Neuronal stem cell (in vitro differentiated cells): ENCODE data around the gene AHDC1.
"Not testable (repeated sequence)": the region's sequence is repeated elsewhere in the genome, so short reads cannot be mapped to it uniquely, and the experiment has no call there.

Experiments
- DNase-seq: peaks from one replicate; pipeline ENCODE4 v3.0.0-alpha.2; 2013; ENCODE audit warnings: low spot score
- H2AFZ ChIP-seq: one replicate; pipeline ENCODE4 v1.6.1; 2013; ENCODE audit warnings: mild to moderate bottlenecking, low read length, inconsistent platforms
- H2AK5ac ChIP-seq: 2 replicates; pipeline ENCODE4 v1.6.1; 2013; ENCODE audit warnings: low read depth, mild to moderate bottlenecking, inconsistent platforms, low read length, moderate library complexity, mixed read lengths
- H2BK120ac ChIP-seq: 2 replicates; pipeline ENCODE4 v1.6.1; 2013; ENCODE audit warnings: low read depth, mild to moderate bottlenecking, inconsistent platforms, low read length, moderate library complexity, mixed read lengths
- H2BK12ac ChIP-seq: one replicate; pipeline ENCODE4 v1.6.1; 2013; ENCODE audit warnings: low read length, inconsistent platforms
- H2BK15ac ChIP-seq: 2 replicates; pipeline ENCODE4 v1.6.1; 2013; ENCODE audit warnings: mild to moderate bottlenecking, low read length, inconsistent platforms, mixed read lengths
- H2BK5ac ChIP-seq: one replicate; pipeline ENCODE4 v1.6.1; 2013; ENCODE audit warnings: inconsistent platforms, mild to moderate bottlenecking, low read length, moderate library complexity
- H3K14ac ChIP-seq: one replicate; pipeline ENCODE4 v1.6.1; 2013; ENCODE audit warnings: low read length, inconsistent platforms
- H3K18ac ChIP-seq: 2 replicates; pipeline ENCODE4 v1.6.1; 2013; ENCODE audit warnings: low read length, inconsistent platforms
- H3K23ac ChIP-seq: 2 replicates; pipeline ENCODE4 v1.6.1; 2013; ENCODE audit warnings: low read depth, mild to moderate bottlenecking, mixed read lengths, low read length, inconsistent platforms; ENCODE audit not compliant: poor library complexity
- H3K27ac ChIP-seq: replicated peaks from 3 replicates; pipeline ENCODE4 v1.5.1; 2013; ENCODE audit warnings: low read length, inconsistent platforms
- H3K27me3 ChIP-seq, 3 experiments: 2 replicates each; pipeline ENCODE4 v1.6.1; 2013; ENCODE audit warnings: low read length in 3 of 3, mild to moderate bottlenecking in 2 of 3, inconsistent platforms in 1 of 3, low read depth in 1 of 3, mixed read lengths in 1 of 3, moderate library complexity in 1 of 3; ENCODE audit not compliant: control insufficient read depth in 3 of 3, insufficient read depth in 3 of 3
- H3K36me3 ChIP-seq, 2 donors: replicated peaks in 1 of 2; 2 replicates each; pipeline ENCODE4 v1.6.1; 2013; ENCODE audit warnings: low read length in 2 of 2; ENCODE audit not compliant: control insufficient read depth in 2 of 2, insufficient read depth in 2 of 2
- H3K4ac ChIP-seq: 2 replicates; pipeline ENCODE4 v1.6.1; 2013; ENCODE audit warnings: inconsistent platforms, mild to moderate bottlenecking, low read length, moderate library complexity
- H3K4me1 ChIP-seq, 2 donors: 1 replicate in 1 of 2; 2 replicates in 1 of 2; pipeline ENCODE4 v1.6.1; 2013; ENCODE audit warnings: low read length in 2 of 2, low read depth in 1 of 2; ENCODE audit not compliant: control insufficient read depth in 2 of 2, insufficient read depth in 1 of 2
- H3K4me2 ChIP-seq: one replicate; pipeline ENCODE4 v1.6.1; 2013; ENCODE audit warnings: mild to moderate bottlenecking, low read length, inconsistent platforms; ENCODE audit not compliant: insufficient read depth, poor library complexity, severe bottlenecking
- H3K4me3 ChIP-seq, 2 donors: 2 replicates each; pipeline ENCODE4 v1.5.1; 2013; ENCODE audit warnings: low read length in 2 of 2, mild to moderate bottlenecking in 2 of 2, inconsistent platforms in 1 of 2, moderate library complexity in 1 of 2
- H3K79me1 ChIP-seq: one replicate; pipeline ENCODE4 v1.6.1; 2013; ENCODE audit warnings: low read depth, mild to moderate bottlenecking, inconsistent platforms, low read length, moderate library complexity
- H3K9ac ChIP-seq: one replicate; pipeline ENCODE4 v1.6.1; 2013; ENCODE audit warnings: mild to moderate bottlenecking, low read depth, low read length, inconsistent platforms; ENCODE audit not compliant: poor library complexity
- H3K9me3 ChIP-seq, 2 donors: replicated peaks in 1 of 2; 2 replicates each; pipeline versions ENCODE3 to v1.6.1; 2013; ENCODE audit warnings: low read length in 2 of 2, mild to moderate bottlenecking in 2 of 2, inconsistent platforms in 1 of 2, low read depth in 1 of 2, mixed read lengths in 1 of 2, moderate library complexity in 1 of 2; ENCODE audit not compliant: control insufficient read depth in 2 of 2, insufficient read depth in 1 of 2
- H4K8ac ChIP-seq: one replicate; pipeline ENCODE4 v1.6.1; 2013; ENCODE audit warnings: low read depth, mild to moderate bottlenecking, inconsistent platforms, low read length, moderate library complexity
- H4K91ac ChIP-seq: one replicate; pipeline ENCODE4 v1.6.1; 2013; ENCODE audit warnings: low read length, low read depth, mild to moderate bottlenecking, inconsistent platforms; ENCODE audit not compliant: poor library complexity
- WGBS, 2 donors: extraction: QIAGEN DNeasy Blood & Tissue Kit; methylation state at CpG; one replicate each; pipeline ENCODE4 v1.1.7; 2013; ENCODE audit warnings: missing lambda C conversion rate in 2 of 2, mixed read lengths in 1 of 2; ENCODE audit not compliant: insufficient read length in 2 of 2, insufficient replicate concordance in 1 of 2; ENCODE audit errors: extremely low coverage in 2 of 2; 5-methylcytosine and 5-hydroxymethylcytosine counted together

Gene AHDC1

DNA sequence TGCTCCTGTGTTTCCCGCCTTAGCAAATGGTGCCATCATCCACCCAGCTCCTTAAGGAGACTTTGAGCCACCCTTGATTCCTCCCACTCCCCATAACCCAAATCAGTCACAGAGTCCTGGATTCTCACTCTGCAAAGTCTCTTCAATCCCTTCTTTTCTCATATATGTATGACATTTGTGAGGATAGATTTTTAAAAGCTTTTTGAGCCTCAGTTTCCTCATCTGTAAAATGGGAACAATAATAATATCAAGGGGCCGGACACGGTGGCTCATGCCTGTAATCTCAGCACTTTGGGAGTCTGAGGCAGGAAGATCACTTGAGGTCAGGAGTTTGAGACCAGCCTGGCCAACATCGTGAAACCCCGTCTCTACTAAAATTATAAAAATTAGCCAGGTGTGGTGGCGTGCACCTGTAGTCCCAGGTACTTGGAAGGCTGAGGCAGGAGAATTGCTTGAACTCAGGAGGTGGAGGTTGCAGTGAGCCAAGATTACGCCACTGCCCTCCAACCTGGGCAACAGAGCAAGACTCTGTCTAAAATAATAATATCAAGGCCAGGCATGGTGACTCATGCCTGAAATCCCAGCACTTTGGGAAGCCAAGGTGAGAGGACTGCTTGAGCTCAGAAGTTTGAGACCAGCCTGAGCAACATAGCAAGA is 16.0 kb upstream of the AHDC1 start:
- not testable (repeated sequence) for H3K18ac ChIP-seq, H4K8ac ChIP-seq, H2BK15ac ChIP-seq, H2AFZ ChIP-seq, H3K4me2 ChIP-seq, H3K4me1 ChIP-seq, H2BK12ac ChIP-seq, H3K36me3 ChIP-seq, H3K79me1 ChIP-seq, H3K27ac ChIP-seq, H3K9me3 ChIP-seq, H3K4me3 ChIP-seq, H2BK120ac ChIP-seq, H2AK5ac ChIP-seq, H3K14ac ChIP-seq, H3K4ac ChIP-seq, H3K9ac ChIP-seq, DNase-seq, H2BK5ac ChIP-seq, H4K91ac ChIP-seq, H3K23ac ChIP-seq
- no CpG with 5 or more reads among the region's 7 CpGs for WGBS, 2 donors
- H3K27me3 ChIP-seq = peaks cover 0 to 11% (median 0%) of the 10 kb centered on the region in 3 experiments

DNA sequence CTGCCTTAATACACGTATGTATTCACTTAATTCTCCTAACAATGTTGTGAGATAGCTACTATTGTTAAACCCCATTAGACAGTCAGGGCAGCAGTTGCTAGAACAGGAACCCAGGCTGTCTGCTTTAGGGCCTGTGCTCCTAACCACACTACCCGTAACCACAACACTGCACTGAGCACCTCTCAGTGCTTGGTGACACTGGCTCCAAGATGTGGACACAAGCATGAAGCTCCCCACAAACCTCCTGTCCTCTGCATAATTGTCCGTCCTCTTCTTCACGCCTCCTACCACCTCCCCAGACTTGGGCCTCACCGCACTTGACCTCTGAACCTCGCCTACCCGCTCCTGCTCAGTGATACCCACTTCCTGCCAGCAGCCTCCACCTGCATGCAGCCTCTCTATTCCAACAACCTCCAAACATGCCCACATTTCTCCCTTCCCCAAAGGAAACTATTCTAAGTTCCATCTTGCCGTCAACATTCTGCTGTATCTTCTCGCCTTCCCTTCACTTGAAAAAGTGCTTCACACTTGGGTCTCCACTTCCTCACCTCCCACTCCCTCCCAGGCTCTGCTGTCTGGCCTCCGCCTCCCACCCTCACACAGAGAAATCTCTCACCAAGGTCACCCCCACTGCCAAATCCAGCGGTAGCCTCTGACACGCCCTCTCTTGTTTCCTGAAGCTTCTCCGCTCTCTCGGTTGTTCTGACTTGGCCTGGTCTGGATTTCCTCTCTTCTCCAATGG is 14.6 kb upstream of the AHDC1 start:
- Histone ChIP-seq H2BK15ac (no peak overlapping the region), H2BK5ac (no peak overlapping the region), H2AK5ac (no peak overlapping the region), H2BK12ac (no peak overlapping the region), H3K4me2 (no peak overlapping the region), H3K27me3 (peaks cover 0 to 20% (median 0%) of the 10 kb centered on the region in 3 experiments), H2AFZ (peak overlapping the region; percentile 32), H3K14ac (no peak overlapping the region), H3K4me1 (peaks cover 2 to 8% of the 10 kb centered on the region in 2 donors), H3K27ac (no peak overlapping the region), H3K18ac (no peak overlapping the region), H4K8ac (no peak overlapping the region), H3K9me3 (no peaks in the 10 kb centered on the region), H2BK120ac (no peak overlapping the region), H3K9ac (no peak overlapping the region), H3K4ac (no peak overlapping the region), H3K23ac (no peak overlapping the region), H3K4me3 (no peak overlapping the region), H3K36me3 (no peaks in the 10 kb centered on the region), H4K91ac (no peak overlapping the region), H3K79me1 (no peaks in the 10 kb centered on the region)
- no peak for DNase-seq
- no CpG with 5 or more reads among the region's 14 CpGs for WGBS, 2 donors

DNA sequence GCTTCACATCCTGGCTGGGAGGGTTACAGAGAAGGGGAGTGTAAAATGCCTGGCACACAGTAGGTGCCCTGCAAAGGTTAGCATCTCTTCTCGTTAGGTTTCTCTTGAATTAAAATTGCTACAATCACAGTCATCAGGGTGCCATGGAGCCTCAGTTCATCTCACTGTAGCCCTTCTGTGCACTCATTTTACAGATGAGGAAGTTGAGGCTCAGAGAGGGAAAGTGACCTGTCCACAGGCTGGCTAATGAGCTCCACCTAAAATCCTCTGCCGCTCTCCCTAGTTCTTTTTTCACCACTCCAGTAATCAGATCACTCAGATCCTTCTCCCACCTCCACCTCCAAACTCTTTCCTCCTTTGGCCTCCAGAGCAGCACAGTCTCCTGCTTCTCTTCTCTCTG is 13.5 kb upstream of the AHDC1 start:
- no peak overlapping the region for H3K14ac ChIP-seq
- peaks cover 0 to 20% (median 0%) of the 10 kb centered on the region in 3 experiments for H3K27me3 ChIP-seq
- no peak overlapping the region for H3K4me2 ChIP-seq
- H2AK5ac ChIP-seq = no peak overlapping the region
- no peak overlapping the region for H4K8ac ChIP-seq
- H2AFZ ChIP-seq = peak overlapping the region; percentile 10
- no peak overlapping the region for H3K4me3 ChIP-seq
- no peak overlapping the region for H4K91ac ChIP-seq
- no peak overlapping the region for H3K18ac ChIP-seq
- H3K23ac ChIP-seq = no peak overlapping the region
- no peak for DNase-seq
- H3K27ac ChIP-seq = no peak overlapping the region
- H2BK120ac ChIP-seq = no peak overlapping the region
- H3K4ac ChIP-seq = no peak overlapping the region
- no peak overlapping the region for H2BK5ac ChIP-seq
- WGBS, 2 donors = no CpG with 5 or more reads among the region's 2 CpGs
- H2BK15ac ChIP-seq = no peak overlapping the region
- H3K9me3 ChIP-seq = no peaks in the 10 kb centered on the region
- peaks cover 2 to 8% of the 10 kb centered on the region in 2 donors for H3K4me1 ChIP-seq
- H3K79me1 ChIP-seq = no peaks in the 10 kb centered on the region
- H2BK12ac ChIP-seq = no peak overlapping the region
- H3K36me3 ChIP-seq = no peaks in the 10 kb centered on the region
- H3K9ac ChIP-seq = no peak overlapping the region

DNA sequence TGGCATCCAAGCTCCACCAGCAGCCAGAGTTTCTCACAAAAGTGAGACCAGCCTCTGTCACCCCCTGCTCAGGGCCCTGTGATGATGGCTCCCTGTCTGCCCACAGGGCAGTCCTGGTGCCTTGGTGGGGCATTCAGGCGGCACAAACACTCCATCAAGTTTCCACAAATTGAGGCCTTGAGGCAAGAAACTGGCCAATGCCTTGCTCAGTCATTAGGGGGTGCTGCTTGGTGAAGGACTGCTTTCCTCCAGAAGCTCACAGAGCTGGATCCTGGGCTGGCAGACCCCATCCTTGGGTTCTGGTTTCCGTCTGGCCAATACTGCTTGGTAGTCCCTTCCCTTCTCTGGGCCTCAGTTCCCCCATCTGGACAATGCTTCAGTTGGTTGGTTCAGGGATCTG is 12.5 kb upstream of the AHDC1 start:
- H3K4me3 ChIP-seq = no peak overlapping the region
- H3K4me1 ChIP-seq = peaks cover 2 to 8% of the 10 kb centered on the region in 2 donors
- no peak overlapping the region for H3K27ac ChIP-seq
- no peak overlapping the region for H3K9ac ChIP-seq
- no peak for DNase-seq
- H3K23ac ChIP-seq = peak overlapping the region; percentile 74
- no CpG with 5 or more reads among the region's 2 CpGs for WGBS, 2 donors
- H3K4me2 ChIP-seq = no peak overlapping the region
- peak overlapping the region; percentile 85 for H3K14ac ChIP-seq
- peaks cover 0 to 20% (median 0%) of the 10 kb centered on the region in 3 experiments for H3K27me3 ChIP-seq
- no peak overlapping the region for H2AFZ ChIP-seq
- H2BK5ac ChIP-seq = no peak overlapping the region
- no peak overlapping the region for H3K18ac ChIP-seq
- H2AK5ac ChIP-seq = no peak overlapping the region
- H3K9me3 ChIP-seq = no peaks in the 10 kb centered on the region
- H2BK12ac ChIP-seq = no peak overlapping the region
- H3K36me3 ChIP-seq = no peaks in the 10 kb centered on the region
- H3K4ac ChIP-seq = no peak overlapping the region
- no peak overlapping the region for H4K8ac ChIP-seq
- H3K79me1 ChIP-seq = no peaks in the 10 kb centered on the region
- H2BK120ac ChIP-seq = no peak overlapping the region
- no peak overlapping the region for H4K91ac ChIP-seq
- no peak overlapping the region for H2BK15ac ChIP-seq
